ENCODE data around the gene PTPN23.
A peak's percentile ranks its signal among the peaks of the same experiment; 100 is the strongest.

PTPN23 gene

DNA sequence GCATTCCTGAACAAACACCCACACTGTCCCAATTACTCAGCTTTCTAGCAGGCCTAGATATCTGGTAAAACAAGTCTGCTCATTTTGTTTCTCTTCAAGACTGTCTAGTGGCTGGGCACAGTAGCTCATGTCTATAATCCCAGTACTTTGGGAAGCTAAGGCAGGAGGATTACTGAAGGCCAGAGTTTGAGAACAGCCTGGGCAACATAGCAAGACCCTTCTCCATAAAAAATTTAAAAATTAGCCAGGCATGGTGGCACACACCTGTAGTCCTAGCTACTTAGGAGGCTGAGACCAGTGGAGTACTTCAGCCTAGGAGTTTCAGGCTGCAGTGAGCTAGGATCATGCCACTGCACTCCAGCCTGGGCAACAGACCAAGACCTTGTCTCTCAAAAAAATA, 6.2 kb upstream of the PTPN23 start:
- no peak for DNase-seq (ENCODE audit: low read depth)

- DNase-seq (ENCODE audit: low read depth), result no peak
Observed at GRCh38 chr3:47376393-47376792, 4.4 kb upstream of the PTPN23 start.

GRCh38 chr3:47377186-47377585, 3.6 kb upstream of the PTPN23 start:
- no peak for DNase-seq (ENCODE audit: low read depth)

DNA sequence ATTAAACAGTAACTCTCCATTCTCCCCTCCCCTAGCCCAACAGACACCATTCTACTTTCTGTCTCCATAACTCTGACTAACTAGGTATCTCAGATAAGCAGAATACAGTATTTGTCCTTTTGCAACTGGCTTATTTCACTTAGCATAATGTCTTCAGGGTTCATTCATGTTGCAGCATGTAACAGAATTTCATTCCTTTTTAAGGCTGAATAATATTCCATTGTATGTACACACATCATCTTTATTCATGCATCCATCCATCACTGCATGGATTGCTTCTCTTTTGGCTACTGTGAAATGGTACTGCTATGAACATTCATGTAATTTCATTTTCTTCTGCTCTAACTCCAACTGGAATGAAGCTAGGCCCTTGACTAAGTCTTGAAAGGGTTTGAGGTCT, 2.0 kb upstream of the PTPN23 start:
- DNase-seq (ENCODE audit: low read depth), result no peak

GRCh38 chr3:47379411-47379899, 1.4 kb upstream of the PTPN23 start:
- no peak for DNase-seq (ENCODE audit: low read depth)

DNA sequence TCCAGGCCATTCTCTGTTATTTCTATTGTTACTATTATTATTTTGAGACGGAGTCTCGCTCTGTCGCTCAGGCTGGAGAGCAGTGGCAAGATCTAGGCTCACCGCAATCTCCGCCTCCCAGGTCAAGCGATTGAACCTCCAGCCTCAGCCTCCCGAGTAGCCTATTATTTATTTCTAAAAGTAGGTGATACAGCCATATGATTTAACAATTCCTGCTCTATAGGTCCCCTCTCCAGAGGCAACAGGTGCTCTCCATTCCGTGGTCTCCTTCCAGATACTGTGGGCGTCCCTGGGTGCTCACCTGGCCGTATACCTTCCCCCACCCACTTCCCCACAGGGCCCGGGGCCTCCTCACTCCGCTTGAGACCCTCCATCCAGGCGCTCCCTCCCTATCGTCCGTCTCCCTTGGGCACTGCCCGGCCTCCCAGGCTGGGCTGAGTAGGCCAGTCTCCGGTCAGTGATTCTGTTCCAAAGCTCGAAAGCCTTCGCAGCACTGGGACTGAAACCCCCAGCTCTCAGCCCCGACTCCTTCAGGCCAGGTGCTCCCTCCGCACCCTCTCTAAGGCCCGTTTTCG, 708 bp upstream of the PTPN23 start:
- no peak for DNase-seq (ENCODE audit: low read depth)

GRCh38 chr3:47381317-47382157, 716 bp downstream of the PTPN23 start:
- DNase-seq (ENCODE audit: low read depth), result peak; percentile 92

DNA sequence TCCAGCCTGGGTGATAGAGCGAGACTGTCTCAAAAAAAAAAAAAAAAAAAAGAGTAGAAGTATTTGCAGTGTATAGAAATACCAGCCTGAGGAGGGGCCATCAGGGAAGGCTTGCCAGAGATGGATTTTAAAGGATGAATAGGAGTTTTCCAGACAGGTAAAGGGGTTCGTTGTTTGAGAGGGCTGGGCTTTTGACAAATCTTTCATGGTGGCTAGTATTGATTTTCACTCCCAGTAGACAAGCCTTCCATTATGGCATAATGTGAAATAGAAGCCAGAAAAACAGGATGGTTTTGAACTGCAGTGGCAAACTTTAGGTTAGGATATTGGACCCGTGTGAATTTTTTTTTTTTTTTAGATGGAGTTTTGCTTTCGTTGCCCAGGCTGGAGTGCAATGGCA, 3.6 kb downstream of the PTPN23 start:
- no peak for DNase-seq (ENCODE audit: low read depth)

DNA sequence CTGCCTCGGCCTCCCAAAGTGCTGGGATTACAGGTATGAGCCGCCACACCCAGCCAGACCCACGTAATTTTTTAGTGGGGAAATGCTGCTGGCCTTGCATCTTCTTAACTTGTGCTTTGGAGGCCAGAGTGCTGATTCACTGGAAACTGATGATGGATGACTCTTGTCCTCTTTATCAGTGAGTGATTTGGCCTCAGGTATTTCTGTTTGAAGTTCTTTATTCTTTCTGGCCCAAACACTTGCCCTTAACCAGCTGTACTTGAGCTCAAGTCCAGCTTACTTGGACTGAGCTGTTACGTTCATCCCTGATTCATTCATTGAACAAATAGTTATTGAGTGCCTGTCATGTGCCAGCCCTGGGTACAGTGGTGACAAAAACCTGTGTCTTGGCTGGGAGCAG, 4.2 kb downstream of the PTPN23 start:
- DNase-seq (ENCODE audit: low read depth), result no peak

DNA sequence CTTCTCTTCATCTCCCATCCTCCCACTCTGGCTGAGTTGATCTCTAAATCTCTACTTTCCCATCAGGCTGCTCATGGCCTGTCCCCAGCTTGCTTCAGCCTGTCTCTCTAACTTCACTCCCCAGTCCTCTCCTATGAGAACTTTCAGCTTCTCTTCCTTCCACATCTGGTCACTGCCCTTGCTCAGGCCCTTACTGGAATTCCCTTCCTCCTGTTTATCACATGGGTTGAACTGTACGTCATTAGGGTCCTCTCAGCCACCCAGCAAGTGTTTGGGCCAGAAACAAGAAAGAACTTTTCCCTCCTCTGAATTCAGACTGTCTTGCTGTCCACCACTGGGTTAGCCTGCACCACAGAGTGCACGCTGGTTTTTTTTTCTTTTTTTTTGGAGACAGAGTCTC, 5.0 kb downstream of the PTPN23 start:
- DNase-seq (ENCODE audit: low read depth), result no peak

- no peak for DNase-seq (ENCODE audit: low read depth)
Observed at GRCh38 chr3:47392933-47393332, 12.1 kb downstream of the PTPN23 start.

- peak; percentile 84 for DNase-seq (ENCODE audit: low read depth)
Observed at GRCh38 chr3:47394140-47394870, 13.5 kb downstream of the PTPN23 start.

DNA sequence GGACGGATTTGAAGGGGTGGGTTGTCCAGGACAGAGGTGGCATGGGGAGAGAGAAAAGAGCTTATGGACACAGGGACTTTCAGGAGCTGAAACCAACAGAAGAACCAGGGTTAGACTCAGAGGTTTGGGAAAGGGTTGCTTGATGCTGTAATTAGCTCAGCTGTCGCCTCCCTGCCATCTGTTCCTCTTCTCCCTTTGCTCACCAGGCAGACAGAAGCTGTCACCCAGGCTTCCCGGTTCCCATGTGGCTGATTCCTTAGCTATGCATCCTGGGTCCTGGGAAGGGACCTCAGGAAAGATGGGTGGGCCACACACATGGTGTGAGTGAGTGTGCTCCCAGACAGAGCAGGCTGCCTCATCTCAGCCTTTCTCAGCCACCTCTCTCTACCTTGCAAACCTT, 14.1 kb downstream of the PTPN23 start:
- DNase-seq (ENCODE audit: low read depth), result peak; percentile 62

- no peak for DNase-seq (ENCODE audit: low read depth)
Observed at GRCh38 chr3:47398228-47398627, 17.4 kb downstream of the PTPN23 start.

GRCh38 chr3:47399016-47399415, 18.2 kb downstream of the PTPN23 start:
- DNase-seq (ENCODE audit: low read depth), result no peak

DNA sequence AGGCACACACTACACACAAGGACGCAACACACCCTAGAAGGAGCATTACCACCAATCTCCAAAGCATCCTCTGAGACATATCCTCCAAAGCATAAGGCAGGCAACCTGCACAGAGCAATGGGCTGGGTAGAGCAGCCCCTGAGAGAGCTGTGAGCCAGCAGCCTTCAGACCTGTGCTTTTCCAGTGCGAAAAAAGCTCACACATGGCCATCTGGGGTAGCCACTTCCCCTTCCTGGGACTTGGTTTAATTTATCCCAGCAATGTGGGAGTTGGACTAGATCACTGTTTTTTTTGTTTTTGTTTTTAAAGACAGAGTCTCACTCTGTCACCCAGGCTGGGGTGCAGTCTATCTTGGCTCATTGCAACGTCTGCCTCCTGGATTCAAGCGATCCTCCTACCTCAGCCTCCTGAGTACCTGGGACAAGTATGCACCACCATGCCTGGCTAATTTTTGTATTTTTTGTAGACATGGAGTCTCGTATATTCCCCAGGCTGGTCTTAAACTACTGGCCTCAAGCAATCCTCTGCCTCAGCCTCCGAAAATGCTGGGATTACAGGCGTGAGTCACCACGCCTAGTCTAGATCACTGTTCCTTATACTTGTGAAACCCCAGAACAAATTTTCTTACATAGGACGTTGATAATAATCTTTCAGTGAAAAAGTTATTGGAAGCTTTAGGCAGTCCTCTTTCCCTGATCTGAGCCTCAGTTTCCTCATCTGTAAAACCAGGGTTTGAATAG, 18.9 kb downstream of the PTPN23 start:
- DNase-seq (ENCODE audit: low read depth), result peak; percentile 69

- DNase-seq (ENCODE audit: low read depth), result peak; percentile 22
Observed at GRCh38 chr3:47404431-47404876, 23.6 kb downstream of the PTPN23 start.

- DNase-seq (ENCODE audit: low read depth), result peak; percentile 38
Observed at GRCh38 chr3:47404955-47405790, 24.4 kb downstream of the PTPN23 start.

DNA sequence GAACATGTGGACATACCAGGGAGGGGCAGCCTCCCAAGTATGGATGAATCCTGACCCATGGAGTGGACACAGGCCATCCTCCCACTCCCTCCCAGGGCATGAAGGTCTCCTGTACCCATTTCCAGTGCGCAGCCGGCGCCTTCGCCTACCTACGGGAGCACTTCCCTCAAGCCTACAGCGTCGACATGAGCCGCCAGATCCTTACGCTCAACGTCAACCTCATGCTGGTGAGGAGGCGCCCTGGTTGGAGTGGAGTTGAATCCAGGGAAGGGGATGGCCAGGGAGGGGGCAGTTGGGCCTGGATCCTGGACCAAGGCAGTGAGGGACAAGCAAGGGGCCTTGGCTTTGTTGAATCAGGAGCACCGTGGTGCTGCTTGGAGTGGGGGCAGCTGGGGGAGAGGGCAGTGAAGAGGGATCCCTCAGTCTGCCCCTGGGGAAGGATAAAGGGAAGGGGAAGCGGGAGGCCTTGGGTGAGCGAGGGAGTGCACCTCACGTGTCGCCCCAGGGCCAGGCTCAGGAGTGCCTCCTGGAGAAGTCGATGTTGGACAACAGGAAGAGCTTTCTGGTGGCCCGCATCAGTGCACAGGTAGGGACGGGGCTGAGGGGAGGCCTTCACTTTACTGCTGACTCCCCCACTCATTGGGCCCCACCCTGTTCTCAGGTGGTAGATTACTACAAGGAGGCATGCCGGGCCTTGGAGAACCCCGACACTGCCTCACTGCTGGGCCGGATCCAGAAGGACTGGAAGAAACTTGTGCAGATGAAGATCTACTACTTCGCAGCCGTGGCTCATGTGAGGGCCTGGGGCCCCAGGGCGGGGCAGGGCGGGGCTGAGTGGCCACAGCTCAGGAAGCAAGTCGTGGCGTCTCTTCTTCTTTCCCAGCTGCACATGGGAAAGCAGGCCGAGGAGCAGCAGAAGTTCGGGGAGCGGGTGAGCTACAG, 25.3 kb downstream of the PTPN23 start:
- DNase-seq (ENCODE audit: low read depth), result no peak

DNA sequence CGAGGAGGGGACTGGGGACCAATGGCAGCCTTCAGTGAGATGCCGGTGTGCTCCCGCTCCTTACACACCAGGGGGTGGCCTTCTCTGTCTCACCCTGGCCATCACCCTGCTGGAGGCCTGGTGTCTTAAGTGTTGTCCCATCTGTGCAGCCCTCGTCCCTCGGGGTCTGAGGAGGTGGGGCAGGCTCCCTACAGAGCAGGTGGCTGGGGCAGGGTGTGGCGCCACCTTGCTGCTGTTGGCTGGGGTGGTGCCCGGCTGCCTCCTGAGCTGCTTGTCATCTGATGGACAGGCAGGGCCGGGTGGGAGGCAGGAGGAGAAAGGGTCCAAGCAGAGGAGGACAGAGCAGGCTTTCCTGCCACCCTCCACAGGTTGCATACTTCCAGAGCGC, 25.9 kb downstream of the PTPN23 start:
- DNase-seq (ENCODE audit: low read depth), result no peak

Data from EH (cell line).